Lower leg skin (tissue), 4 donors: ENCODE data around the gene PRRT1B. TPM values are rescaled to one million over a fixed set of nuclear protein-coding genes. Genes with fewer than 3 reads are reported as not detected.
"Not testable (repeated sequence)": the region's sequence is repeated elsewhere in the genome, so short reads cannot be mapped to it uniquely, and the experiment has no call there.

Source experiments
- DNase-seq, 2 donors: peaks; one replicate each; pipeline ENCODE4 v3.0.0-alpha.2; 2019; ENCODE audit warnings: low spot score in 2 of 2
- H3K4me3 ChIP-seq: fragments of 200-600 bp; sonication (generic); 2 replicates; pipeline ENCODE4 v1.5.1; 2017; ENCODE audit warnings: mild to moderate bottlenecking, low read depth; ENCODE audit not compliant: poor library complexity, severe bottlenecking
- POLR2A ChIP-seq, 2 donors: fragments of 450-650 bp; IDR thresholded peaks; one replicate each; pipeline ENCODE4 v1.6.1; 2016 to 2017; ENCODE audit warnings: antibody characterized with exemption in 2 of 2, mild to moderate bottlenecking in 1 of 2, moderate library complexity in 1 of 2
- WGBS, 2 donors: methylation state at CpG; one replicate each; pipeline ENCODE4 v1.1.5; 2018; 5-methylcytosine and 5-hydroxymethylcytosine counted together
- intact Hi-C: fragments of 100-400 bp; cut with DNase I; formaldehyde crosslinking; loops from one replicate; pipeline ENCODE4 v1.15.0; 2023; ENCODE audit warnings: low total_unique reads
- total RNA-seq, 4 donors: library from RNA; depleted of rRNA; stranded (reverse); fragments of >200 nt; gene quantifications; one replicate each; pipeline ENCODE4 v1.1.0, GENCODE V29; 2016
- TF ChIP-seq, protein P1 (sequence below), 3 donors: fragments of 450-650 bp; IDR thresholded peaks; one replicate each; pipeline ENCODE4 v1.5.1; 2016; ENCODE audit warnings: antibody characterized with exemption in 3 of 3, mild to moderate bottlenecking in 3 of 3, moderate library complexity in 2 of 3

PRRT1B gene
- total RNA-seq, 4 donors from 2014 or later = not detected

DNA sequence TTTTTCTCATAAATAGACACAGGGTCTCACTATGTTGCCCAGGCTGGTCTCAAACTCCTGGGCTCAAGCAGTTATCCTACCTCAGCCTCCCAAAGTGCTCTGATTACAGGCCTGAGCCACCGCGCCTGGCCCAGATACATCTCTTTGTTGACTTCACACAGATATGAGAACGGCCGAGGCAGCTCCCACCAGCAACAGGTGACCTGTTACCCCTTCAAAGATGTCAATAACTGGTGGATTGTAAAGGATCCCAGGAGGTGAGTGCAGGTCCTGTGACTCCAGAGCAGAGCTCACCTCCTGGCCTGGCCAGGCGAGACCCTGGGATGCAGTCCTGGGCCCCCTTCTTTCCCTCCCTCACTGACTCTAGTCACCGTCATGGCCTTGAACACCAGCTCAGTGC, 33.4 kb upstream of the PRRT1B start:
- intact Hi-C loops = no loop called here
- no peak for TF ChIP-seq POLR2A (IDR thresholded peaks at IDR 0.05)
- TF ChIP-seq, protein P1, sequence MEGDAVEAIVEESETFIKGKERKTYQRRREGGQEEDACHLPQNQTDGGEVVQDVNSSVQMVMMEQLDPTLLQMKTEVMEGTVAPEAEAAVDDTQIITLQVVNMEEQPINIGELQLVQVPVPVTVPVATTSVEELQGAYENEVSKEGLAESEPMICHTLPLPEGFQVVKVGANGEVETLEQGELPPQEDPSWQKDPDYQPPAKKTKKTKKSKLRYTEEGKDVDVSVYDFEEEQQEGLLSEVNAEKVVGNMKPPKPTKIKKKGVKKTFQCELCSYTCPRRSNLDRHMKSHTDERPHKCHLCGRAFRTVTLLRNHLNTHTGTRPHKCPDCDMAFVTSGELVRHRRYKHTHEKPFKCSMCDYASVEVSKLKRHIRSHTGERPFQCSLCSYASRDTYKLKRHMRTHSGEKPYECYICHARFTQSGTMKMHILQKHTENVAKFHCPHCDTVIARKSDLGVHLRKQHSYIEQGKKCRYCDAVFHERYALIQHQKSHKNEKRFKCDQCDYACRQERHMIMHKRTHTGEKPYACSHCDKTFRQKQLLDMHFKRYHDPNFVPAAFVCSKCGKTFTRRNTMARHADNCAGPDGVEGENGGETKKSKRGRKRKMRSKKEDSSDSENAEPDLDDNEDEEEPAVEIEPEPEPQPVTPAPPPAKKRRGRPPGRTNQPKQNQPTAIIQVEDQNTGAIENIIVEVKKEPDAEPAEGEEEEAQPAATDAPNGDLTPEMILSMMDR (IDR thresholded peaks at IDR 0.05) = no peak
- no peak overlapping the region for H3K4me3 ChIP-seq
- WGBS, 2 donors = 90 to 94% methylated on average over 6 of the region's 6 CpGs
- no peak for DNase-seq

DNA sequence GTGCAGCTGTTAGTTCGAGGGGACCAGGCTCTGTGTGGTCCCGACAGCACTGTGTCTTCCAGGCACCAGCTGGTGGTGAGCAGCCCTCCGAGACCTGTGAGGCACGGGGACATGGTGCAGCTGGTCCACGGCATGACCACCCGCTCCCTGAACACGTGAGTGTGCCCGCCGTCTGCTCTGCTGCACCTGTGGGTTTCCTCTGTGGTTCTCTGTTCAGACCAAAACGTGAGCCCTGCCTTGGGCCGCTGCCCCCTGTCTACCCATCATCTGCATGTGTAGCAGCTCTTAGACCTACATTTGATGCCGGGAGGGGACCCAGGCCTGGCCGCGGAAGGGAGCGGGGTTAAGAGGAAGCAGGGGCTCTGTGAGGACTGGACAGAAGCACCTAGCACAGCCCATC, 32.1 kb upstream of the PRRT1B start:
- no peak for TF ChIP-seq POLR2A (IDR thresholded peaks at IDR 0.05)
- intact Hi-C loops = no loop called here
- H3K4me3 ChIP-seq = no peak overlapping the region
- no peak for DNase-seq
- 90 to 93% methylated on average over 15 of the region's 15 CpGs for whole genome bisulfite sequencing, 2 donors

DNA sequence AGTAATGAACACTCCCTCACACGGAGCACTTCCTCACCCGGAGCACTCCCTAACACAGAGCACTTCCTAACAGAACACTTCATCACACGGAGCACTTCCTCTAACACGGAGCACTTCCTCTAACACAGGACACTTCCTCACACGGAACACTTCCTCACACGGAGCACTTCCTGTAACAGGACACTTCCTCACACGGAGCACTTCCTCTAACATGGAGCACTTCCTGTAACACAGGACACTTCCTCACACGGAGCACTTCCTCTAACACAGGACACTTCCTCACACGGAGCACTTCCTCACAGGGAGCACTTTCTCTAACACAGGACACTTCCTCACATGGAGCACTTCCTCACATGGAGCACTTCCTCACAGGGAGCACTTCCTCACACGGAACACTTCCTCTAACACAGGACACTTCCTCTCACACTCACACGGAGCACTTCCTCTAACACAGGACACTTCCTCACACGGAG, 29.7 kb upstream of the PRRT1B start:
- intact Hi-C loops, H3K4me3 ChIP-seq, DNase-seq: not testable (repeated sequence)
- WGBS, 2 donors = 75 to 91% methylated on average over 7 to 8 of the region's 12 CpGs

DNA sequence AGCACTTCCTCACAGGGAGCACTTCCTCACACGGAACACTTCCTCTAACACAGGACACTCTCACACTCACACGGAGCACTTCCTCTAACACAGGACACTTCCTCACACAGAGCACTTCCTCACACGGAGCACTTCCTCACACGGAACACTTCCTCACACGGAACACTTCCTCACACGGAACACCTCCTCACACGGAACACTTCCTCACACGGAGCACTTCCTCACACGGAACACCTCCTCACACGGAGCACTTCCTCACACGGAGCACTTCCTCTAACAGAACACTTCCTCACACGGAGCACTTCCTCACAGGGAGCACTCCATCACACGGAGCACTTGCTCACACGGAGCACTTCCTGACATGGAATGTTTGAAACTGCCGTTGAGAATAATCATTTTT, 29.2 kb upstream of the PRRT1B start:
- intact Hi-C loops = no loop called here
- WGBS, 2 donors = 78 to 84% methylated on average over 14 of the region's 15 CpGs
- TF ChIP-seq, protein P1 (IDR thresholded peaks at IDR 0.05) = no peak
- TF ChIP-seq POLR2A (IDR thresholded peaks at IDR 0.05) = no peak
- DNase-seq = no peak
- H3K4me3 ChIP-seq = no peak overlapping the region

DNA sequence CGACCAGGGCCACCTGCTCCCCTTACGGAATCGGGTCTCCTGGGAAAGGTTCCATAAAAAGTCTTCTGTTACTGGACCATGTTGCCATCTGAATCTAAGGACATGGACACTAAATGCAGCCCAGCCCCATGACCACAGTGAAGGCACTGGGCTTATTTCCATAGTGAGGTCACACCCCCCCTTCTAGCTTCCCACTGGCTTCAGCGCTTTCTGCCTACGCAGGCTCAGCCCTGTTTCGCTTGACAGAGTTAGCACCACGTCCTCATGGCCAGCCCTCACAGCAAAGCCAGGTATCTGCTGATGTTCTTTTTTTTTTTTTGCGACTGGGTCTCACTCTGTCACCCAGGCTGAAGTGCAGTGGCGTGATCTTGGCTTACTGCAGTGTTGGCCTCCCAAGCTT, 28.4 kb upstream of the PRRT1B start:
- H3K4me3 ChIP-seq = no peak overlapping the region
- intact Hi-C loops = no loop called here
- DNase-seq = no peak
- 91 to 95% methylated on average over 8 to 9 of the region's 9 CpGs for WGBS, 2 donors
- no peak for TF ChIP-seq POLR2A (IDR thresholded peaks at IDR 0.05)
- TF ChIP-seq, protein P1 (IDR thresholded peaks at IDR 0.05) = no peak

DNA sequence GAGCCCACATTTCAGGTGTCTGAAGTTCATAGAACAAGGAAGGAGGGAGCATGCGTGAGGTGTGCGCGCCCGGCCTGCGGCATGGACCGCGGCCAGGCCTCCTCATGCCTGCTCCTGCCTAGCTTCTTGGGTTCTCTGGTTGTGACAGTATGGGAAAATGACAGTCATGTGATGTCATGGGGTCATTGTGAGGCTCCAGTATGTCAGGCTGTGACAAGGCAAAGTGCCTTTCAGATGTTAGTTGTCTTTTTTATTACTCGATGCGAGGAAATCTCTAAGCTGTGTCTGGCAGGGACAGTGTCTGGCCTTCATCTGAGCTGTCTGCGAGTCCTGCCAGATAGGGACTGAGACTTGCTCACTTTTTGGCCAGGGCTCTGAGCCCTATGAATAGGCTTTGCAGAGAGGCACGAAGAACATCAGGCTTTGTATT, 27.5 kb upstream of the PRRT1B start:
- WGBS, 2 donors = 82 to 90% methylated on average over 11 of the region's 11 CpGs
- DNase-seq = no peak
- TF ChIP-seq, protein P1 (IDR thresholded peaks at IDR 0.05) = no peak
- no peak for TF ChIP-seq POLR2A (IDR thresholded peaks at IDR 0.05)
- H3K4me3 ChIP-seq = no peak overlapping the region
- intact Hi-C loops = no loop called here

DNA sequence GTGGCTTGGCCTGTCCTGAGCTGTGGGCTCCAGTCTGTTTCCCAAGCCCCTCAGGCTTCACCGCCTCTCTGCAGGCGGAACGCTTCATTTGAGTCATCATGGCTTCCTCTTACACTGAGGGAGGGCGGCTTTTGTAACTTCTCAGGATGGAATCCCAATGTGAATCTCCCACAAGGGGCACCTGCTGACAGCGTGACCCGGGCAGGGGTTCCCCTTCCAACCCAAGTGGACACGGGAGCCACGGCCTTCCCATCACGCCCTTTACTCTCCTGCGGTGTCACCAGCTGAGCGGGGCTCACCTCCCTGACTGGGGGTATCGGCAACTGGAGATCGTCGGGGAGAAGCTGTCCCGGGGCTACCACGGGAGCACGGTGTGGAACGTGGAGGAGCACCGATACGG, 26.8 kb upstream of the PRRT1B start:
- intact Hi-C loops = no loop called here
- 95 to 97% methylated on average over 20 of the region's 20 CpGs for WGBS, 2 donors

More for the DNA sequence above, 26.8 kb upstream of the PRRT1B start:
- TF ChIP-seq, protein P1 (IDR thresholded peaks at IDR 0.05) = no peak
- TF ChIP-seq POLR2A (IDR thresholded peaks at IDR 0.05) = no peak
- no peak overlapping the region for H3K4me3 ChIP-seq
- no peak for DNase-seq
